SK-N-SH treated with all-trans-retinoic acid at 6 μM for 48 hours (cell line): Measurements from ENCODE around the gene SHC3.

Experiments used
- ATAC-seq: fragments of 200-7000 bp; cut with Tn5 transposase; 3 replicates; pipeline ENCODE4 v1.9.1; 2020; ENCODE audit warnings: mild to moderate bottlenecking, moderate library complexity
- ARNTL ChIP-seq: fragments of 450-650 bp; formaldehyde crosslinking; IDR thresholded peaks from 2 replicates; pipeline ENCODE4 v1.5.0; 2020; ENCODE audit warnings: low read depth, mild to moderate bottlenecking, moderate library complexity, borderline replicate concordance
- BACH2 ChIP-seq: fragments of 250-450 bp; sonication (Bioruptor Pico); IDR thresholded peaks from 2 replicates; pipeline ENCODE4 v1.9.0; 2021; ENCODE audit warnings: mild to moderate bottlenecking, borderline replicate concordance
- CSDC2 ChIP-seq: fragments of 250-450 bp; sonication (Bioruptor Pico); IDR thresholded peaks from 2 replicates; pipeline ENCODE4 v1.5.0; 2020; ENCODE audit warnings: mild to moderate bottlenecking, moderate library complexity
- ESRRG ChIP-seq: fragments of 250-450 bp; sonication (Bioruptor Pico); IDR thresholded peaks from 2 replicates; pipeline ENCODE4 v1.6.1; 2021; ENCODE audit warnings: mild to moderate bottlenecking
- GLIS3 ChIP-seq: fragments of 250-450 bp; sonication (Bioruptor Pico); IDR thresholded peaks from 2 replicates; pipeline ENCODE4 v1.5.0; 2020; ENCODE audit warnings: mild to moderate bottlenecking, moderate library complexity
- OSR1 ChIP-seq: fragments of 250-450 bp; sonication (Bioruptor Pico); IDR thresholded peaks from 2 replicates; pipeline ENCODE4 v1.8.0; 2022; ENCODE audit warnings: moderate library complexity, mild to moderate bottlenecking, inconsistent platforms
- PPARA ChIP-seq: fragments of 250-450 bp; sonication (Bioruptor Pico); IDR thresholded peaks from 2 replicates; pipeline ENCODE4 v1.5.0; 2020; ENCODE audit warnings: mild to moderate bottlenecking, borderline replicate concordance
- RARB ChIP-seq: fragments of 250-450 bp; sonication (Bioruptor Pico); IDR thresholded peaks from 2 replicates; pipeline ENCODE4 v1.8.0; 2021; ENCODE audit warnings: mild to moderate bottlenecking, moderate library complexity
- SNAI2 ChIP-seq: fragments of 250-450 bp; sonication (Bioruptor Pico); IDR thresholded peaks from 2 replicates; pipeline ENCODE4 v1.5.0; 2020; ENCODE audit warnings: mild to moderate bottlenecking, moderate library complexity
- TCF4 ChIP-seq: fragments of 250-450 bp; sonication (Bioruptor Pico); IDR thresholded peaks from 2 replicates; pipeline ENCODE4 v1.8.0; 2021; ENCODE audit warnings: mild to moderate bottlenecking, moderate library complexity, borderline replicate concordance
- TOX ChIP-seq: fragments of 250-450 bp; sonication (Bioruptor Pico); IDR thresholded peaks from 2 replicates; pipeline ENCODE4 v1.8.0; 2021; ENCODE audit warnings: mild to moderate bottlenecking, moderate library complexity, borderline replicate concordance
- ZC3H10 ChIP-seq: fragments of 250-450 bp; sonication (Bioruptor Pico); IDR thresholded peaks from 2 replicates; pipeline ENCODE4 v1.5.1; 2021; ENCODE audit warnings: mild to moderate bottlenecking, moderate library complexity
- ZFP3 ChIP-seq: fragments of 250-450 bp; sonication (Bioruptor Pico); IDR thresholded peaks from 2 replicates; pipeline ENCODE4 v1.5.0; 2020; ENCODE audit warnings: mild to moderate bottlenecking, moderate library complexity
- ZNF70 ChIP-seq: fragments of 450-650 bp; formaldehyde crosslinking; IDR thresholded peaks from 2 replicates; pipeline ENCODE4 v1.5.0; 2020; ENCODE audit warnings: mild to moderate bottlenecking, moderate library complexity
- ZNF8 ChIP-seq: fragments of 450-650 bp; formaldehyde crosslinking; IDR thresholded peaks from 2 replicates; pipeline ENCODE4 v1.5.0; 2020; ENCODE audit warnings: mild to moderate bottlenecking, moderate library complexity
- TF ChIP-seq, protein P1 (sequence below): fragments of 250-450 bp; sonication (Bioruptor Pico); IDR thresholded peaks from 2 replicates; pipeline ENCODE4 v1.8.0; 2020; ENCODE audit warnings: mild to moderate bottlenecking, moderate library complexity, borderline replicate concordance
- TF ChIP-seq, protein P2 (sequence below): fragments of 250-450 bp; sonication (Bioruptor Pico); IDR thresholded peaks from 2 replicates; pipeline ENCODE4 v1.5.0; 2020; ENCODE audit warnings: mild to moderate bottlenecking, moderate library complexity
- TF ChIP-seq, protein P3 (sequence below): fragments of 250-450 bp; sonication (Bioruptor Pico); IDR thresholded peaks from 2 replicates; pipeline ENCODE4 v1.5.1; 2021; ENCODE audit warnings: mild to moderate bottlenecking, moderate library complexity
- TF ChIP-seq, protein P4 (sequence below): fragments of 250-450 bp; sonication (Bioruptor Pico); IDR thresholded peaks from 2 replicates; pipeline ENCODE4 v1.5.1; 2020; ENCODE audit warnings: low read depth, mild to moderate bottlenecking, moderate library complexity
- TF ChIP-seq, protein P5 (sequence below): fragments of 250-450 bp; sonication (Bioruptor Pico); IDR thresholded peaks from 2 replicates; pipeline ENCODE4 v1.8.0; 2021; ENCODE audit warnings: low read depth, mild to moderate bottlenecking, moderate library complexity, borderline replicate concordance

The SHC3 gene

DNA sequence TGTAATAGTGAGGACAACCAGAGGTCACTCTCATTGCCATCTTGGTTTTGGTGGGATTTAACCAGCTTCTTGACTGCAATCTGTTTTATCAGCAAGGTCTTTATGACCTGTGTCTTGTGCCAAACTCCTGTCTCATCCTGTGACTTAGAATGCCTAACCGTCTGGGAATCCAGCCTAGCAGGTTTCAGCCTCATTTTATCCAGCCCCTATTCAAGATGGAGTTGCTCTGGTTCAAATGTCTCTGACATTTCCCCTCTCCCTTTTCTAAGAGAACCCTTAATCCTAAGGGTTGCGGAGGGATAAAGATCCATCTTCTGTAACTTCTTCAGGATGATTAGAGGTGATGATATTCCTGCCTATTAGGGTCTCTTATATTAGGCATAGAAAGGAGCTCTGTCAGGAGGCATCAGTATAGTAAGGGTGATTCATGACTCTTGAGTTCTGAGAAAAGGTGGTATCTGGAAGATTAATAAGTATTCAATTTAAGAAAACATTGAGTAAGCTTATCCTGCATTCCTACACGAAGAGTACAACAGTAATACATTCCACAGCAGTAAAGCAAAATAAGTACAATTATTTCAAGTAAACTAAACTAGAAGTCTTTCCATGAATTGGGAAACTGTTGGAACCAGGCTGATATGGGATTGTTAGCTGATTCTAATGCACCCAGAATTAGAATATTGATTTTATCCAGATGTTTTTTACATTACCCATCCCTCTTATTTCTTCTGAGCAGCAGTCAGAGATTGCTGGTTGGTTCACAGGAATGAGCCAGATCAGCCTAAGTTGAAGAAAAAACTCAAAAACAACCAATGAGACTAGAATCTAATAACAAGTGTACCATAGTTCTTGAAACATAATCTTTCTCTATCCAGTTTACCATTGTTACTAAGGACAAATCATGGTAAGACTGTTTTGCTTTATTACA, 39.9 kb downstream of the SHC3 start (continued):
- TF ChIP-seq, protein P1, sequence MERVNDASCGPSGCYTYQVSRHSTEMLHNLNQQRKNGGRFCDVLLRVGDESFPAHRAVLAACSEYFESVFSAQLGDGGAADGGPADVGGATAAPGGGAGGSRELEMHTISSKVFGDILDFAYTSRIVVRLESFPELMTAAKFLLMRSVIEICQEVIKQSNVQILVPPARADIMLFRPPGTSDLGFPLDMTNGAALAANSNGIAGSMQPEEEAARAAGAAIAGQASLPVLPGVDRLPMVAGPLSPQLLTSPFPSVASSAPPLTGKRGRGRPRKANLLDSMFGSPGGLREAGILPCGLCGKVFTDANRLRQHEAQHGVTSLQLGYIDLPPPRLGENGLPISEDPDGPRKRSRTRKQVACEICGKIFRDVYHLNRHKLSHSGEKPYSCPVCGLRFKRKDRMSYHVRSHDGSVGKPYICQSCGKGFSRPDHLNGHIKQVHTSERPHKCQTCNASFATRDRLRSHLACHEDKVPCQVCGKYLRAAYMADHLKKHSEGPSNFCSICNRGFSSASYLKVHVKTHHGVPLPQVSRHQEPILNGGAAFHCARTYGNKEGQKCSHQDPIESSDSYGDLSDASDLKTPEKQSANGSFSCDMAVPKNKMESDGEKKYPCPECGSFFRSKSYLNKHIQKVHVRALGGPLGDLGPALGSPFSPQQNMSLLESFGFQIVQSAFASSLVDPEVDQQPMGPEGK (CRISPR knock-in tag) = peak; percentile 90
- TF ChIP-seq ZFP3 (CRISPR knock-in tag) (peak; percentile 92), GLIS3 (CRISPR knock-in tag) (peak; percentile 86), PPARA (CRISPR knock-in tag) (no peak), TCF4 (CRISPR knock-in tag) (no peak), CSDC2 (peak; percentile 99)
- TF ChIP-seq, protein P2, sequence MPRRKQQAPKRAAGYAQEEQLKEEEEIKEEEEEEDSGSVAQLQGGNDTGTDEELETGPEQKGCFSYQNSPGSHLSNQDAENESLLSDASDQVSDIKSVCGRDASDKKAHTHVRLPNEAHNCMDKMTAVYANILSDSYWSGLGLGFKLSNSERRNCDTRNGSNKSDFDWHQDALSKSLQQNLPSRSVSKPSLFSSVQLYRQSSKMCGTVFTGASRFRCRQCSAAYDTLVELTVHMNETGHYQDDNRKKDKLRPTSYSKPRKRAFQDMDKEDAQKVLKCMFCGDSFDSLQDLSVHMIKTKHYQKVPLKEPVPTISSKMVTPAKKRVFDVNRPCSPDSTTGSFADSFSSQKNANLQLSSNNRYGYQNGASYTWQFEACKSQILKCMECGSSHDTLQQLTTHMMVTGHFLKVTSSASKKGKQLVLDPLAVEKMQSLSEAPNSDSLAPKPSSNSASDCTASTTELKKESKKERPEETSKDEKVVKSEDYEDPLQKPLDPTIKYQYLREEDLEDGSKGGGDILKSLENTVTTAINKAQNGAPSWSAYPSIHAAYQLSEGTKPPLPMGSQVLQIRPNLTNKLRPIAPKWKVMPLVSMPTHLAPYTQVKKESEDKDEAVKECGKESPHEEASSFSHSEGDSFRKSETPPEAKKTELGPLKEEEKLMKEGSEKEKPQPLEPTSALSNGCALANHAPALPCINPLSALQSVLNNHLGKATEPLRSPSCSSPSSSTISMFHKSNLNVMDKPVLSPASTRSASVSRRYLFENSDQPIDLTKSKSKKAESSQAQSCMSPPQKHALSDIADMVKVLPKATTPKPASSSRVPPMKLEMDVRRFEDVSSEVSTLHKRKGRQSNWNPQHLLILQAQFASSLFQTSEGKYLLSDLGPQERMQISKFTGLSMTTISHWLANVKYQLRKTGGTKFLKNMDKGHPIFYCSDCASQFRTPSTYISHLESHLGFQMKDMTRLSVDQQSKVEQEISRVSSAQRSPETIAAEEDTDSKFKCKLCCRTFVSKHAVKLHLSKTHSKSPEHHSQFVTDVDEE (CRISPR knock-in tag) = no peak
- TF ChIP-seq, protein P3, sequence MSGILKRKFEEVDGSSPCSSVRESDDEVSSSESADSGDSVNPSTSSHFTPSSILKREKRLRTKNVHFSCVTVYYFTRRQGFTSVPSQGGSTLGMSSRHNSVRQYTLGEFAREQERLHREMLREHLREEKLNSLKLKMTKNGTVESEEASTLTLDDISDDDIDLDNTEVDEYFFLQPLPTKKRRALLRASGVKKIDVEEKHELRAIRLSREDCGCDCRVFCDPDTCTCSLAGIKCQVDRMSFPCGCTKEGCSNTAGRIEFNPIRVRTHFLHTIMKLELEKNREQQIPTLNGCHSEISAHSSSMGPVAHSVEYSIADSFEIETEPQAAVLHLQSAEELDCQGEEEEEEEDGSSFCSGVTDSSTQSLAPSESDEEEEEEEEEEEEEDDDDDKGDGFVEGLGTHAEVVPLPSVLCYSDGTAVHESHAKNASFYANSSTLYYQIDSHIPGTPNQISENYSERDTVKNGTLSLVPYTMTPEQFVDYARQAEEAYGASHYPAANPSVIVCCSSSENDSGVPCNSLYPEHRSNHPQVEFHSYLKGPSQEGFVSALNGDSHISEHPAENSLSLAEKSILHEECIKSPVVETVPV (CRISPR knock-in tag) = peak; percentile 73; the same call in 1 of the 2 replicates

DNA sequence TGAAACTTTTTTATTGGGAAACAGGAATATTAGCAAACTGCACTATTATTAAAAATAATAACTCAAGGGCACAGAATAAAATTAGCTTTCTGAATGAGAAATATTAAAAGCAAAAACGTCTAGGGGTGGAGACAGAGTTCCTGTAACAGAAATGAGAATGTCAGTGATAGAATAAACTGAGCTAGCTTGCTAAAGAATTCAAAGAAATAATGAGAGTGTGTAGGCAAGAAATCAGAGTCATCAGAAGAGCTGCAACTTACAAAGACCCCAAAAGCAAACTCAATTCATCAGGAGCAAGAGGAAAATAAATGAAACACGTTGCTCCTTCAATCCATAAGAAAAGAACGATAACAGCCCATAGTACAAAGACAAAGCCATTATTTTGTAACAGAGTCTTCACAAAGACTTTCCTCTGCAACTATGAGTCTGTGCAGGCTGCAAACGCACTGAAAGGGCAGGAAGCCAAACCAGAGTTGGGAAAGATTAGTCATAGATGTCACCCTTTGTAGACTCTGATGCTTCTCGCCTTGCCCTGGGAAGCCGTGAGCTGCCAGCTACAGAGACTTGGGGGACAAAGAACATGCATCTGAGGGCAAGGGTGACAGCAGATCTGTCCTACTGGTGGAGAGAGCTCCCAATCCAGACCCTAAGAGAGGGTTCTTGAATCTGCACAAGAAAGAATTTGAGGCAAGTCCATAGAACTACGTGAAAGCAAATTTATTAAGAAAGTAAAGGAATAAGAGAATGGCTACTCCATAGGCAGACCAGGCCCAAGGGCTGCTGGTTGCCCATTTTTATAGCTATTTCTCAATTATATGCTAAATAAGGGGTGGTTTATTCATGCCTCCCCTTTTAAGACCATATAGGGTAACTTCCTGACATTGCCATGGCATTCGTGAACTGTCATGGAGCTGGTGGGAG, 40.8 kb downstream of the SHC3 start:
- TF ChIP-seq ZNF70 = no peak
- ATAC-seq = peak; percentile 95

DNA sequence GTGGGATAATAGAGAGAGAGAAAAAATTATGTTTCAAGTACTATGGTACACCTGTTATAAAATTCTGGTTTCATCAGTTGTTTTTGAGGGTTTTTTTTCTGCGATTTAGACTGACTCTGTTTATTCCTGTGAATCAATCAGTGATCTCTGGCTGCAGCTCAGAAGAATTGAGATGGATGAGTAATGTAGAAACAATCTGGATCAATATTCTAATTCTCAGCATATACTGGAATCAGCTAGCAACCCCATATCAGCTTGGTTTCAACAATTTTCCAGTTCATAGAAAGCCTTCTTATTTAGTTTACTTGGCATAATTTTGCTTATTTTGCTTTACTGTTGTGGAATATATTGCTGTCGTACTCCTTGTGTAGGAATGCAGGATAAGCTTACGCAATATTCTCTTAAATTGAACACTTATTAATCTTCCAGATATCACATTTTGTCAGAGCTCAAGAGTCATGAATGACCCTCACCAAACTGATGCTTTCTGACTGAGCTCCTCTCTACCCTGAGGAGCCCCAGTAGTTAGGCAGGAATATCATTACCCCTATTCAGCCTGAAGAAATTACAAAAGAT, 42.9 kb downstream of the SHC3 start:
- TF ChIP-seq ZC3H10 (CRISPR knock-in tag) (no peak), ESRRG (no peak), ZNF8 (no peak), BACH2 (no peak), ARNTL (CRISPR knock-in tag) (no peak), TCF4 (CRISPR knock-in tag) (no peak), RARB (CRISPR knock-in tag) (no peak), TOX (CRISPR knock-in tag) (no peak), GLIS3 (CRISPR knock-in tag) (no peak), OSR1 (CRISPR knock-in tag) (no peak), CSDC2 (no peak), ZNF70 (no peak), SNAI2 (CRISPR knock-in tag) (no peak)
- TF ChIP-seq, protein P4, sequence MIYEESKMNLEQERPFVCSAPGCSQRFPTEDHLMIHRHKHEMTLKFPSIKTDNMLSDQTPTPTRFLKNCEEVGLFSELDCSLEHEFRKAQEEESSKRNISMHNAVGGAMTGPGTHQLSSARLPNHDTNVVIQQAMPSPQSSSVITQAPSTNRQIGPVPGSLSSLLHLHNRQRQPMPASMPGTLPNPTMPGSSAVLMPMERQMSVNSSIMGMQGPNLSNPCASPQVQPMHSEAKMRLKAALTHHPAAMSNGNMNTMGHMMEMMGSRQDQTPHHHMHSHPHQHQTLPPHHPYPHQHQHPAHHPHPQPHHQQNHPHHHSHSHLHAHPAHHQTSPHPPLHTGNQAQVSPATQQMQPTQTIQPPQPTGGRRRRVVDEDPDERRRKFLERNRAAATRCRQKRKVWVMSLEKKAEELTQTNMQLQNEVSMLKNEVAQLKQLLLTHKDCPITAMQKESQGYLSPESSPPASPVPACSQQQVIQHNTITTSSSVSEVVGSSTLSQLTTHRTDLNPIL = no peak
- TF ChIP-seq, protein P3 (CRISPR knock-in tag) = no peak
- TF ChIP-seq, protein P5, sequence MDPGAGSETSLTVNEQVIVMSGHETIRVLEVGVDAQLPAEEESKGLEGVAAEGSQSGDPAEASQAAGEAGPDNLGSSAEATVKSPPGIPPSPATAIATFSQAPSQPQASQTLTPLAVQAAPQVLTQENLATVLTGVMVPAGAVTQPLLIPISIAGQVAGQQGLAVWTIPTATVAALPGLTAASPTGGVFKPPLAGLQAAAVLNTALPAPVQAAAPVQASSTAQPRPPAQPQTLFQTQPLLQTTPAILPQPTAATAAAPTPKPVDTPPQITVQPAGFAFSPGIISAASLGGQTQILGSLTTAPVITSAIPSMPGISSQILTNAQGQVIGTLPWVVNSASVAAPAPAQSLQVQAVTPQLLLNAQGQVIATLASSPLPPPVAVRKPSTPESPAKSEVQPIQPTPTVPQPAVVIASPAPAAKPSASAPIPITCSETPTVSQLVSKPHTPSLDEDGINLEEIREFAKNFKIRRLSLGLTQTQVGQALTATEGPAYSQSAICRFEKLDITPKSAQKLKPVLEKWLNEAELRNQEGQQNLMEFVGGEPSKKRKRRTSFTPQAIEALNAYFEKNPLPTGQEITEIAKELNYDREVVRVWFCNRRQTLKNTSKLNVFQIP (CRISPR knock-in tag) = no peak
- TF ChIP-seq, protein P2 (CRISPR knock-in tag) = no peak
- TF ChIP-seq, all 23 proteins: peak for 0
- ATAC-seq = no peak
